Measurements from ENCODE around the gene SAMD10.
A peak's percentile ranks its signal among the peaks of the same experiment; 100 is the strongest.
"Not testable (repeated sequence)": the region's sequence is repeated elsewhere in the genome, so short reads cannot be mapped to it uniquely, and the experiment has no call there.

Gene SAMD10

DNA sequence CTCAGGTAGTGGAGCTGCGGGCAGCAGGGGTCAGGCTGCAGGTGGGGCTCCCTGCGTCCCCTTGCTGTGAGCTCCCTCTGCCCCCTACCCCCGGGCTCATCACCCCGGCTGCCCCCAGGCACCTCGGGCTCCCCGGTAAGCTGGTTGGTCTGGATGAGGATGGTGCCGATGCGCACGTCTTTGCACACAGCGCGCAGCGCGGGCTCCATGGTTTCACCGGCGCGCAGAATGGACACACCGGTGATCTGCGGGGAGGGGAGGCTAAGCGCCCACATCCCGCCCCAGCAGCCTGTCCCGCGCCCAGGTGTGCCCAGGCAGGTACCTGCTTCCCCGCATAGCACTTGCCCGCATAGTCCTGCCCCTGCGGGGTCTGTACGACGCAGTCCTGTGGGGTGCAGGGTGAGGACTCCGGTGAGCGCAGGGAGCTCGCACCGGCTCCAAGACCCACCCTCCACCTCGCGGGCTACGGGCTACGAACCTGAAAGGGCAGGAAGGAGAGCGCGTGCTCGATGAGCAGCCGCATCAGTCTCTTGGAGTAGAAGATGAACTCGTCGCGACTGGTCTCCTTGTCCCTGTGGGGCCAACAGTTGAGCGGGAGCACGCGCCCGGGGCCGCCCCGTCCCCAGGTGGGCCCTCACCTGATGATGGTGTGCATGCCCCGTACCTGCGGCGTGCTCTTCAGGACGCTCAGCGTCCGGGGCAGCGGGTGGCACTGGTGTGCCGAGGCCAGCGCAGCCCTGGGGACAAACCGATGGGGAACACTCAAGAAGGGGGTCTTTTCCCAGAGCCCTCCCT, 38.8 kb downstream of the SAMD10 start:
- no peak for DNase-seq

GRCh38 chr20:63940071-63940471, 39.4 kb downstream of the SAMD10 start:
- no peak for DNase-seq

DNA sequence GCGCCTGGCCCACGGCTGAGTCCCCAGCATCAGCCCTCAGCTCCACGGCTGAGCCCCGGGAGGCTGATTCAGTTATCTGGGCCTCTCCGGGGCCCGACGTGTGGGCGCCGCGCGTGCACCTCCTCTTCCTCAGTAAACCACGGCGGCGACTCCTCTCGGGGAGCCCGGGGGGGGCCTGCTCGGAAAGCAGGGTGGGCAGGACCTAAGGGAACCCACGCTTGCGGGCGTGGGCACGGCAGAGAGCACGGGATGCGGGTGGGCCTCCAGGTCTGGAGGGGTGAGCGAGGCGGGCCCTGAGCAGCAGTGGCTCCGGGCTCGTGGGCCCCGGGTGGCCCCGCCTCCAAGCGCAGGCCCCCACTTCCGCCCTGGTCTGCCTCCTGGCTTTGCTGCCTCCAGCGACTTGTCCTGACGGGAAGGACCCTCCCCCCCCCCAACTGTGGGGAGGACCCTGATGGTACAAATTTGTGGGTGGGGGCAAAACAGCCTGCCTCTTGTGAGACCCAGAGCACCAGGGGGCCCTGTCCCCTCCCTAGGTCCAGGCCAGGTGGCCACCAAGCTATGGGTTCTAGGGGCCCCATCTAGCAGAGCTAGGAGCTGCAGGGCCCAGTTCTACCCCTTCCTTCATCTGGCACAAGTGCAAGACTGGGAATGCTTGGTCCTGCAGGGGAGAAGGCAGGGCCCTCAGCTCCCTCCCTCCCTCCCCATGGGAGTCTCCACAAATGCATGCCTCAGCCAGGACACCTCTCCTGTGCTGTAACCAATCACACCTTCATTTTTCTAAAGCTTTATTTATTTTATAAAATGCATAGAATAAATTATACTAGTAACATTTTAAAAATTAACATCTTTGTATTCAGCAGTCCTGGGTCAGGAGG, 40.1 kb downstream of the SAMD10 start:
- DNase-seq, result no peak

DNA sequence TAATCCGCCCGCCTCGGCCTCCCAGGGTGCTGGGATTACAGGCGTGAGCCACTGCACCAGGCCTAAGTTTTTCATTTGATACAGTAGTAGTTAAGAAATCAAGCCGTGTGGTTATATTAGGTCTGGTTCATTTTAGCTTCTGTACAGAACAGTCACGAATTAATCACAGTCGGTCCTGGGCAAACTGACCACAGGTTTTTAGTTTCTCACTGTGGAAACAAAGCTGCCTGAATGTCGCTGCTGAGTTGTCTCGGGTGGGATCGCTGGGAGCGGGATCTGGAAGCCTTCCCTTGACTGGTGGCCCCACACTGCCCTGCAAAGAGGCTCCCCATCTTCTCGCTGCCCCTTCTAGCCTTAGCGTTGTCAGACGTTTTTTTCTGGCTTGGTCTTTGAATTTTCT, 41.8 kb downstream of the SAMD10 start:
- DNase-seq, result no peak

- no peak for DNase-seq
These were observed 44.0 kb downstream of the SAMD10 start for GRCh38 chr20:63935447-63935846.

DNA sequence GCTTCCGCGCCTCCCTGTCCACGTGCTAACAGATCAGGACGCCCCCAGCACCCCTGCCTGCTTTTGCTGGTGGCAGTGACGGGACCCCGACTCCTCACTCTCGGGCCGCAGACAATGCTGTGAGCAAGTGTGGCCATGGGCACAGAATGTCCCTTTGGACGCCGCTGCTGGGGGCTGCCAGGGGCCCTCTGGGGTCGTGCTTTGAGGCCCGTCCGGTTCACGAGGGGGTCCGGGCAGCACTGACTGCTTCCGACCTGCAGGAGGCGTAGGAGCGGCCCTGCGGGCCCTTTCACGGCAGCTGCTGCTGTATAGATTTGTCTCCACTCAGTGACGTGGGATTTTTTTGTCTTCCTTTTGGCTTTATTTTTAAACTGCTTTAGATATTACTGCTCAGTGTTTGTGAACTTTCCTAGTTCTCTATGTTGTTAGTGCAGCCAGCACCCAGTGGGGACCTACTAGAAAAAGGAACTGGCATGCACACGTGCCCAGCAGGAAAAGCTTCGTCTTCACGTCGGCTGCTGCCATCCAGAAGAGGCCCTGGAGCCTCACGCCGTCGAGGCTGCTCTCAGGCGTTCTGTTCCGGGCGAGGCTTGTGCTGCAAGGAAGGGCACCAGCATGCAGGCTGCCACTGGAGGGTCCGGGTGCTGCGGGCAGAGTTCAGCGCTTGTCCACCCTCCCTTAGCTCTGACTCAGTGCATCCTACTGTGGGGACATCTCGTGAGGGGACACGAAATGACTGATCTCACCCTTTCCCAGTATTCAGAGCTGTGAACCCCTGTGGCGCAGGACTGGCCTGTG, 45.0 kb downstream of the SAMD10 start:
- DNase-seq, result peak; percentile 9 to 14

- DNase-seq, result no peak
These were observed 45.8 kb downstream of the SAMD10 start for GRCh38 chr20:63933646-63934045.

- DNase-seq, result no peak
These were observed 46.8 kb downstream of the SAMD10 start for GRCh38 chr20:63932606-63933160.

GRCh38 chr20:63931735-63932134, 47.7 kb downstream of the SAMD10 start:
- no peak for DNase-seq

GRCh38 chr20:63930971-63931553, 48.4 kb downstream of the SAMD10 start:
- DNase-seq, result no peak

DNA sequence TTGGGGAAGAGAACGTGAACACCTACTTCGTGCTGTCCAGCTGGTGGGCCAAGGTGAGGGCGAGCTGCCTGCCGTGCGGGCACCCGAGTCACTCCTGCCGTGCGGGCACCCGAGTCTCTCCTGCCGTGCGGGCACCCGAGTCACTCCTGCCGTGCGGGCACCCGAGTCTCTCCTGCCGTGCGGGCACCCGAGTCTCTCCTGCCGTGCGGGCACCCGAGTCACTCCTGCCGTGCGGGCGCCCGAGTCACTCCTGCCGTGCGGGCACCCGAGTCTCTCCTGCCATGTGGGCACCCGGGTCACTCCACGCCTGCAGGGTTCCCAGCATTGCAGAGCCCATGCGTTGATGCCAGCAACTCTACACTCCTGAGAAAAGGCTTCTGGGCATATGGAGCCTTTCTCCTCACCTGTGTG, 50.0 kb downstream of the SAMD10 start:
- DNase-seq, result not testable (repeated sequence)

DNA sequence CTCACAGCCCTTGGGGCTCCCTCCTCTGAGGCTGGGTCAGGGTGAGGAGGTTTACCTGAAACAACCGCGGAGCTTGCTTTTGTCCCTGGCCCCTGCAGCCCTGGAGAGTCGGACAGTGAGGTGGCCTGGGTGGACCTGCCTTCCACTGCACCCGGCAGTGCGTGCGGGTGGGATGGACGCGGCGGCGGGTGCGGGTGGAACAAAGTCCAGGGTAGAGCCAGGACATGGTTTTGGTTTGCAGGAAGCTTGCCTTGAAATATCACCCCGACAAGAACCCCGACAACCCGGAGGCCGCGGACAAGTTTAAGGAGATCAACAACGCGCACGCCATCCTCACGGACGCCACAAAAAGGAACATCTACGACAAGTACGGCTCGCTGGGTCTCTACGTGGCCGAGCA, 50.4 kb downstream of the SAMD10 start:
- DNase-seq, result no peak

GRCh38 chr20:63926298-63926697, 53.1 kb downstream of the SAMD10 start:
- DNase-seq, result no peak

DNA sequence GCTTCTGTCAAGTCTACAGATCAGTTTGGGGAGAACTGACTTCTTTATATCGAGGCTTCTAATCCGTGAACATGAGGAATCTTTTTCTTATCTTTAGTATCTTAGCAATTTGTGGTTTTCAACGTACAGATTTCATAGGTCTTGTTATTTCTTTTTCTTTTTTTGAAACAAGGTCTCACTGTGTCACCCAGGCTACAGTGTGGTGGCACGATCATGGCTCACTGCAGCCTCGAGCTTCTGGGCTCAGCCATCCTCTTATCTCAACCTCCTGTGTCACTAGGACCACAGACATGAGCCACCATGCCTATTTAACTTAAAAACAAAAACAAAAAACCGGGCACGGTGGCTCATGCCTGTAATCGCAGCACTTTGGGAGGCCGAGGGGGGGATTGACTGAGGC, 55.2 kb downstream of the SAMD10 start:
- no peak for DNase-seq

All from Kasumi-1 (cell line).